ENCODE measurements around the gene LDHAL6B. TPM values are rescaled to one million over a fixed set of nuclear protein-coding genes. Genes with fewer than 3 reads are reported as not detected.
A peak's percentile ranks its signal among the peaks of the same experiment; 100 is the strongest.

LDHAL6B gene
- total and polyA plus RNA-seq, 9 of the 15 experiments (the other 6 are each of a cell fraction or from before 2014, with no cell fraction given): not detected

- Histone ChIP-seq H3K9me1 (ENCODE audit: control insufficient read depth, insufficient read depth, low read length) (no peaks in the 10 kb centered on the region), H3K79me2 (ENCODE audit: control insufficient read depth, insufficient read depth, low read length) (no peaks in the 10 kb centered on the region), H3K27ac (ENCODE audit: extremely low read depth, low read depth, low read length) (no peak overlapping the region), H4K20me1 (replicated peaks; ENCODE audit: control insufficient read depth, insufficient read depth, low read length) (0 out of 2 replicates have a peak, but pooled peaks cover 4% of the 10 kb centered on the region), H3K9ac (ENCODE audit: insufficient read depth in 1 of 2, low read depth in 2 of 2, low read length in 2 of 2) (peak overlapping the region in 1 of 2 experiments; percentile 43; a peak in 1 of 4 replicates), H3K9me3 (replicated peaks; ENCODE audit: control insufficient read depth, insufficient read depth, low read depth, low read length) (no peaks in the 10 kb centered on the region; the same call in 1 of the 2 replicates), H3K36me3 (ENCODE audit: control insufficient read depth, insufficient read depth, low read length) (no peaks in the 10 kb centered on the region), H3K4me2 (ENCODE audit: insufficient read depth, low read length) (0 out of 2 replicates have a peak overlapping the region, but pooled peaks have one; percentile 18), H3K4me3 (no peak overlapping the region), H2AFZ (ENCODE audit: low read depth, low read length) (no peak overlapping the region), H3K4me1 (replicated peaks in 1 of 2; ENCODE audit: control insufficient read depth in 2 of 2, insufficient read depth in 2 of 2, low read length in 2 of 2) (peaks cover 0 to 4% of the 10 kb centered on the region in 2 experiments; a peak in 1 of 5 replicates), H3K27me3 (ENCODE audit: control insufficient read depth in 2 of 2, insufficient read depth in 2 of 2, low read length in 2 of 2) (peaks cover 10 to 46% of the 10 kb centered on the region in 2 experiments; a peak in 4 of 5 replicates)
- BruUV-seq (replicated peaks): no TSS peak
- DNase-seq (ENCODE audit: extremely low read depth in 1 of 4, low spot score in 3 of 4): peak; percentile 46 to 63 (median 56)
- in situ Hi-C loops (cut with MboI) (no loop called here), intact Hi-C loops (cut with micrococcal nuclease) (loop anchor here (1.0 to 2.0 kb wide), 2 partner anchors 332 to 340 kb away; no protein-coding TSS in a partner anchor)
- ChIA-PET CTCF (ENCODE audit: low intra/inter-chr PET ratio) (interaction anchor here (0.9 to 2.0 kb wide), 2 partner anchors 332 to 368 kb away, joined by 6 to 22 read pairs; no protein-coding TSS in a partner anchor), POLR2A (interaction anchor here (1.9 kb wide), 1 partner anchor 11 kb away, joined by 4 read pairs; no protein-coding TSS in a partner anchor)
- FAIRE-seq: peak; percentile 79
- peak; percentile 97 for ATAC-seq
- 5% methylated on average over 22 of the region's 23 CpGs for WGBS (ENCODE audit: insufficient coverage, low coverage, missing lambda C conversion rate)
- no peak for TF ChIP-seq SMAD4 (CRISPR knock-in tag; conservative IDR thresholded peaks at IDR 0.05)
- TF ChIP-seq TCF7L2 (IDR thresholded peaks at IDR 0.05; ENCODE audit: low read depth, low read length): no peak
- TF ChIP-seq NRF1 (conservative IDR thresholded peaks at IDR 0.05 in 1 of 2, IDR thresholded peaks at IDR 0.05 in 1 of 2): peak; percentile 41 to 57; a peak in 2 of 4 replicates
- TF ChIP-seq RAD21 (CRISPR knock-in tag; conservative IDR thresholded peaks at IDR 0.05 in 1 of 2, IDR thresholded peaks at IDR 0.05 in 1 of 2): peak; percentile 68 to 88
- no peak for TF ChIP-seq PREB (CRISPR knock-in tag; IDR thresholded peaks at IDR 0.05)
- no peak for TF ChIP-seq CREB1 (IDR thresholded peaks at IDR 0.05)
- no peak for TF ChIP-seq CREB1 (CRISPR knock-in tag; IDR thresholded peaks at IDR 0.05)
- TF ChIP-seq ARID2 (IDR thresholded peaks at IDR 0.05): peak; percentile 26; the same call in 1 of the 2 replicates
- TF ChIP-seq STAG1 (CRISPR knock-in tag; IDR thresholded peaks at IDR 0.05; ENCODE audit: borderline replicate concordance): peak; percentile 52; the same call in 1 of the 2 replicates
- no peak for TF ChIP-seq ZBTB9 (CRISPR knock-in tag; IDR thresholded peaks at IDR 0.05)
- TF ChIP-seq SMC3 (conservative IDR thresholded peaks at IDR 0.05; ENCODE audit: insufficient read depth, low read depth, low read length): peak; percentile 87
These were observed 45.6 kb upstream of the LDHAL6B start for GRCh38 chr15:59160880-59161593.
